ENCODE results near the gene PRPF4.

PRPF4 gene

GRCh38 chr9:113310538-113310937, 35.1 kb downstream of the PRPF4 start:
- Histone ChIP-seq H3K4me3 (no peak overlapping the region), H3K9ac (no peak overlapping the region), H3K9me3 (replicated peaks in 1 of 11) (no peaks in the 10 kb centered on the region), H3K4me2 (no peak overlapping the region), H4K20me1 (no peaks in the 10 kb centered on the region), H3K27ac (no peak overlapping the region), H3K27me3 (no peaks in the 10 kb centered on the region; a peak in 1 of 22 replicates), H3K4me1 (no peaks in the 10 kb centered on the region), H3K36me3 (no peaks in the 10 kb centered on the region)
- no peak for TF ChIP-seq Cebpa-rat (IDR thresholded peaks at IDR 0.05)

GRCh38 chr9:113311961-113312360, 36.5 kb downstream of the PRPF4 start:
- H3K27me3 ChIP-seq = no peaks in the 10 kb centered on the region; a peak in 1 of 22 replicates
- H3K4me1 ChIP-seq = no peaks in the 10 kb centered on the region
- no peak overlapping the region for H3K4me3 ChIP-seq
- no peaks in the 10 kb centered on the region for H4K20me1 ChIP-seq
- no peak overlapping the region for H3K9ac ChIP-seq
- H3K9me3 ChIP-seq (replicated peaks in 1 of 11) = no peaks in the 10 kb centered on the region
- no peak overlapping the region for H3K27ac ChIP-seq
- TF ChIP-seq Cebpa-rat (IDR thresholded peaks at IDR 0.05) = no peak
- no peak overlapping the region for H3K4me2 ChIP-seq
- H3K36me3 ChIP-seq = no peaks in the 10 kb centered on the region

- Histone ChIP-seq H3K4me1 (no peaks in the 10 kb centered on the region), H3K9ac (no peak overlapping the region), H3K27ac (no peak overlapping the region), H3K9me3 (replicated peaks in 1 of 11) (no peaks in the 10 kb centered on the region), H3K36me3 (peaks cover 0 to 2% (median 0%) of the 10 kb centered on the region in 11 experiments; a peak in 2 of 22 replicates), H3K4me3 (no peak overlapping the region), H3K4me2 (no peak overlapping the region), H4K20me1 (no peaks in the 10 kb centered on the region), H3K27me3 (no peaks in the 10 kb centered on the region; a peak in 1 of 22 replicates)
- TF ChIP-seq Cebpa-rat (IDR thresholded peaks at IDR 0.05) = no peak
Observed at GRCh38 chr9:113313261-113313660, 37.8 kb downstream of the PRPF4 start.

- no peak overlapping the region for H3K4me3 ChIP-seq
- H4K20me1 ChIP-seq = no peaks in the 10 kb centered on the region
- H3K36me3 ChIP-seq = peaks cover 0 to 18% (median 0%) of the 10 kb centered on the region in 11 experiments; a peak in 3 of 22 replicates
- no peak overlapping the region for H3K9ac ChIP-seq
- no peak for TF ChIP-seq Cebpa-rat (IDR thresholded peaks at IDR 0.05)
- H3K4me2 ChIP-seq = no peak overlapping the region
- no peak overlapping the region for H3K27ac ChIP-seq
- H3K27me3 ChIP-seq = no peaks in the 10 kb centered on the region; a peak in 1 of 22 replicates
- H3K4me1 ChIP-seq = no peaks in the 10 kb centered on the region
- H3K9me3 ChIP-seq (replicated peaks in 1 of 11) = no peaks in the 10 kb centered on the region
Observed at GRCh38 chr9:113315231-113315630, 39.8 kb downstream of the PRPF4 start.

- H3K27me3 ChIP-seq = no peaks in the 10 kb centered on the region; a peak in 1 of 22 replicates
- H3K9ac ChIP-seq = no peak overlapping the region
- H4K20me1 ChIP-seq = no peaks in the 10 kb centered on the region
- no peaks in the 10 kb centered on the region for H3K4me1 ChIP-seq
- peaks cover 0 to 18% (median 0%) of the 10 kb centered on the region in 11 experiments; a peak in 3 of 22 replicates for H3K36me3 ChIP-seq
- TF ChIP-seq Cebpa-rat (IDR thresholded peaks at IDR 0.05) = no peak
- H3K27ac ChIP-seq = no peak overlapping the region
- H3K9me3 ChIP-seq (replicated peaks in 1 of 11) = no peaks in the 10 kb centered on the region
- H3K4me3 ChIP-seq = no peak overlapping the region
- no peak overlapping the region for H3K4me2 ChIP-seq
Observed at GRCh38 chr9:113316030-113316429, 40.6 kb downstream of the PRPF4 start.

GRCh38 chr9:113317777-113318176, 42.3 kb downstream of the PRPF4 start:
- Histone ChIP-seq H3K9ac (no peak overlapping the region), H3K4me1 (no peaks in the 10 kb centered on the region), H3K27me3 (no peaks in the 10 kb centered on the region; a peak in 1 of 22 replicates), H3K9me3 (replicated peaks in 1 of 11) (no peaks in the 10 kb centered on the region), H3K27ac (no peak overlapping the region), H4K20me1 (no peaks in the 10 kb centered on the region), H3K4me3 (no peak overlapping the region), H3K36me3 (peaks cover 0 to 18% (median 0%) of the 10 kb centered on the region in 11 experiments; a peak in 3 of 22 replicates), H3K4me2 (no peak overlapping the region)
- no peak for TF ChIP-seq Cebpa-rat (IDR thresholded peaks at IDR 0.05)

GRCh38 chr9:113319054-113319453, 43.6 kb downstream of the PRPF4 start:
- H4K20me1 ChIP-seq = no peaks in the 10 kb centered on the region
- no peaks in the 10 kb centered on the region for H3K9me3 ChIP-seq (replicated peaks in 1 of 11)
- TF ChIP-seq Cebpa-rat (IDR thresholded peaks at IDR 0.05) = no peak

GRCh38 chr9:113320051-113320450, 44.6 kb downstream of the PRPF4 start:
- H3K9ac ChIP-seq = no peak overlapping the region
- TF ChIP-seq Cebpa-rat (IDR thresholded peaks at IDR 0.05) = no peak
- H3K27ac ChIP-seq = no peak overlapping the region
- H3K4me2 ChIP-seq = no peak overlapping the region
- H4K20me1 ChIP-seq = no peaks in the 10 kb centered on the region
- no peaks in the 10 kb centered on the region for H3K4me1 ChIP-seq
- H3K9me3 ChIP-seq (replicated peaks in 1 of 11) = no peaks in the 10 kb centered on the region
- no peak overlapping the region for H3K4me3 ChIP-seq
- peaks cover 0 to 18% (median 0%) of the 10 kb centered on the region in 11 experiments; a peak in 3 of 22 replicates for H3K36me3 ChIP-seq
- no peaks in the 10 kb centered on the region; a peak in 1 of 22 replicates for H3K27me3 ChIP-seq

More at GRCh38 chr9:113319054-113319453, 43.6 kb downstream of the PRPF4 start:
- Histone ChIP-seq H3K4me2 (no peak overlapping the region), H3K36me3 (peaks cover 0 to 18% (median 0%) of the 10 kb centered on the region in 11 experiments; a peak in 3 of 22 replicates), H3K27ac (no peak overlapping the region), H3K9ac (no peak overlapping the region), H3K27me3 (no peaks in the 10 kb centered on the region; a peak in 1 of 22 replicates), H3K4me1 (no peaks in the 10 kb centered on the region), H3K4me3 (no peak overlapping the region)

GRCh38 chr9:113322671-113323070, 47.2 kb downstream of the PRPF4 start:
- Histone ChIP-seq H3K4me3 (no peak overlapping the region), H3K27me3 (no peaks in the 10 kb centered on the region), H3K9ac (no peak overlapping the region), H3K9me3 (replicated peaks in 1 of 11) (no peaks in the 10 kb centered on the region), H3K36me3 (peaks cover 0 to 18% (median 0%) of the 10 kb centered on the region in 11 experiments; a peak in 3 of 22 replicates), H3K27ac (no peak overlapping the region), H3K4me2 (no peak overlapping the region), H3K4me1 (no peaks in the 10 kb centered on the region), H4K20me1 (no peaks in the 10 kb centered on the region)
- TF ChIP-seq Cebpa-rat (IDR thresholded peaks at IDR 0.05) = no peak

- no peak for TF ChIP-seq Cebpa-rat (IDR thresholded peaks at IDR 0.05)
Observed at GRCh38 chr9:113326230-113326629, 50.8 kb downstream of the PRPF4 start.

More at GRCh38 chr9:113326230-113326629, 50.8 kb downstream of the PRPF4 start:
- Histone ChIP-seq H3K9me3 (replicated peaks in 1 of 11) (no peaks in the 10 kb centered on the region), H4K20me1 (no peaks in the 10 kb centered on the region), H3K27me3 (no peaks in the 10 kb centered on the region), H3K9ac (no peak overlapping the region), H3K4me1 (no peaks in the 10 kb centered on the region), H3K27ac (no peak overlapping the region), H3K4me3 (no peak overlapping the region), H3K36me3 (no peaks in the 10 kb centered on the region), H3K4me2 (no peak overlapping the region)

Measured in BLaER1 treated with 17β-estradiol and CSF1 and Interleukin-3, amounts not matched to agents 10 nM and 100 nM (cell line).